HEK293 (cell line): ENCODE measurements around the gene CEP112.

Source experiments
- CTCF ChIP-seq: fragments of 450-650 bp; formaldehyde crosslinking; IDR thresholded peaks from 2 replicates; pipeline ENCODE4 v1.5.1; 2016; ENCODE audit warnings: missing biosample characterization, missing genetic modification characterization
- PATZ1 ChIP-seq: fragments of 450-650 bp; formaldehyde crosslinking; IDR thresholded peaks from 2 replicates; pipeline ENCODE4 v1.5.1; 2016; ENCODE audit warnings: missing biosample characterization, missing genetic modification characterization
- ZNF155 ChIP-seq: fragments of 450-650 bp; formaldehyde crosslinking; IDR thresholded peaks from 2 replicates; pipeline ENCODE4 v1.5.1; 2016; ENCODE audit warnings: missing biosample characterization, missing genetic modification characterization
- ZNF223 ChIP-seq: fragments of 450-650 bp; formaldehyde crosslinking; IDR thresholded peaks from 2 replicates; pipeline ENCODE4 v1.5.1; 2016; ENCODE audit warnings: missing biosample characterization, missing genetic modification characterization
- ZSCAN16 ChIP-seq: fragments of 450-650 bp; formaldehyde crosslinking; IDR thresholded peaks from 2 replicates; pipeline ENCODE4 v1.5.1; 2016; ENCODE audit warnings: missing biosample characterization, missing genetic modification characterization

- TF ChIP-seq CTCF (tag by site-specific recombination): no peak
- TF ChIP-seq PATZ1 (tag by site-specific recombination): no peak
- TF ChIP-seq ZSCAN16 (tag by site-specific recombination): no peak
- no peak for TF ChIP-seq ZNF155 (tag by site-specific recombination)
- TF ChIP-seq ZNF223 (tag by site-specific recombination): no peak
Measured at GRCh38 chr17:65978871-65979270, 213.1 kb downstream of the CEP112 start.
